ENCODE measurements around the gene FAM193A.

Gene FAM193A

GRCh38 chr4:2733001-2733843, 196.8 kb downstream of the FAM193A start:
- no peaks in the 10 kb centered on the region for H3K27me3 ChIP-seq (ENCODE audit: low read length)
- H3K4me2 ChIP-seq (ENCODE audit: low read depth, low read length, poor library complexity, severe bottlenecking) = no peak overlapping the region
- no peaks in the 10 kb centered on the region for H4K20me1 ChIP-seq (ENCODE audit: low read depth, low read length)
- H3K9ac ChIP-seq (ENCODE audit: low read length) = no peak overlapping the region
- H3K27ac ChIP-seq (ENCODE audit: low read depth, low read length) = no peak overlapping the region
- no peak overlapping the region for H3K4me3 ChIP-seq (ENCODE audit: insufficient read depth, low read length, poor library complexity, severe bottlenecking)
- H3K36me3 ChIP-seq (ENCODE audit: low read length) = no peaks in the 10 kb centered on the region
- H3K9me3 ChIP-seq (ENCODE audit: insufficient read depth, low read length) = no peaks in the 10 kb centered on the region
- no peak overlapping the region for H2AFZ ChIP-seq (ENCODE audit: low read depth, low read length, severe bottlenecking)
- H3K79me2 ChIP-seq (ENCODE audit: insufficient read depth, low read length) = no peaks in the 10 kb centered on the region
- no peak for TF ChIP-seq CTCF (IDR thresholded peaks at IDR 0.05; ENCODE audit: insufficient read depth, low read length, poor library complexity, severe bottlenecking)
- TF ChIP-seq EZH2phosphoT487 (conservative IDR thresholded peaks at IDR 0.05; ENCODE audit: low read length) = no peak
- H3K9me2 ChIP-seq (replicated peaks; ENCODE audit: insufficient read depth, low read length) = no peaks in the 10 kb centered on the region
- H3F3A ChIP-seq (ENCODE audit: insufficient read depth) = no peaks in the 10 kb centered on the region

GRCh38 chr4:2733844-2734574, 197.6 kb downstream of the FAM193A start:
- Histone ChIP-seq H3K9me2 (replicated peaks; ENCODE audit: insufficient read depth, low read length) (no peaks in the 10 kb centered on the region), H3K9ac (ENCODE audit: low read length) (no peak overlapping the region), H3K9me3 (ENCODE audit: insufficient read depth, low read length) (no peaks in the 10 kb centered on the region), H3K36me3 (ENCODE audit: low read length) (no peaks in the 10 kb centered on the region), H3K4me3 (ENCODE audit: insufficient read depth, low read length, poor library complexity, severe bottlenecking) (no peak overlapping the region), H2AFZ (ENCODE audit: low read depth, low read length, severe bottlenecking) (no peak overlapping the region), H3K27me3 (ENCODE audit: low read length) (no peaks in the 10 kb centered on the region), H3K27ac (ENCODE audit: low read depth, low read length) (no peak overlapping the region), H3K4me2 (ENCODE audit: low read depth, low read length, poor library complexity, severe bottlenecking) (no peak overlapping the region), H3K79me2 (ENCODE audit: insufficient read depth, low read length) (no peaks in the 10 kb centered on the region), H4K20me1 (ENCODE audit: low read depth, low read length) (no peaks in the 10 kb centered on the region), H3F3A (ENCODE audit: insufficient read depth) (no peaks in the 10 kb centered on the region)
- TF ChIP-seq EZH2phosphoT487 (conservative IDR thresholded peaks at IDR 0.05; ENCODE audit: low read length) (no peak), CTCF (IDR thresholded peaks at IDR 0.05; ENCODE audit: insufficient read depth, low read length, poor library complexity, severe bottlenecking) (no peak)

- TF ChIP-seq CTCF (IDR thresholded peaks at IDR 0.05; ENCODE audit: insufficient read depth, low read length, poor library complexity, severe bottlenecking) (no peak), EZH2phosphoT487 (conservative IDR thresholded peaks at IDR 0.05; ENCODE audit: low read length) (no peak)
- no peak overlapping the region for H3K9ac ChIP-seq (ENCODE audit: low read length)
- H4K20me1 ChIP-seq (ENCODE audit: low read depth, low read length) = no peaks in the 10 kb centered on the region
- H3F3A ChIP-seq (ENCODE audit: insufficient read depth) = no peaks in the 10 kb centered on the region
- no peaks in the 10 kb centered on the region for H3K36me3 ChIP-seq (ENCODE audit: low read length)
- no peak overlapping the region for H3K4me2 ChIP-seq (ENCODE audit: low read depth, low read length, poor library complexity, severe bottlenecking)
- no peak overlapping the region for H3K27ac ChIP-seq (ENCODE audit: low read depth, low read length)
- H3K4me3 ChIP-seq (ENCODE audit: insufficient read depth, low read length, poor library complexity, severe bottlenecking) = no peak overlapping the region
- no peaks in the 10 kb centered on the region for H3K27me3 ChIP-seq (ENCODE audit: low read length)
- no peaks in the 10 kb centered on the region for H3K9me3 ChIP-seq (ENCODE audit: insufficient read depth, low read length)
- no peak overlapping the region for H2AFZ ChIP-seq (ENCODE audit: low read depth, low read length, severe bottlenecking)
- no peaks in the 10 kb centered on the region for H3K9me2 ChIP-seq (replicated peaks; ENCODE audit: insufficient read depth, low read length)
- no peaks in the 10 kb centered on the region for H3K79me2 ChIP-seq (ENCODE audit: insufficient read depth, low read length)
Measured at GRCh38 chr4:2734612-2735011, 198.2 kb downstream of the FAM193A start.

Measured in SU-DHL-6 (cell line).